GM21619 (cell line): Measurements from ENCODE around the gene PDS5A.
"Not testable (repeated sequence)": the region's sequence is repeated elsewhere in the genome, so short reads cannot be mapped to it uniquely, and the experiment has no call there.

Source experiments
- ATAC-seq: cut with Tn5 transposase; IDR thresholded peaks from one replicate; pipeline ENCODE4 v1.9.1; 2021; ENCODE audit not compliant: unreplicated experiment

PDS5A gene, protein sequence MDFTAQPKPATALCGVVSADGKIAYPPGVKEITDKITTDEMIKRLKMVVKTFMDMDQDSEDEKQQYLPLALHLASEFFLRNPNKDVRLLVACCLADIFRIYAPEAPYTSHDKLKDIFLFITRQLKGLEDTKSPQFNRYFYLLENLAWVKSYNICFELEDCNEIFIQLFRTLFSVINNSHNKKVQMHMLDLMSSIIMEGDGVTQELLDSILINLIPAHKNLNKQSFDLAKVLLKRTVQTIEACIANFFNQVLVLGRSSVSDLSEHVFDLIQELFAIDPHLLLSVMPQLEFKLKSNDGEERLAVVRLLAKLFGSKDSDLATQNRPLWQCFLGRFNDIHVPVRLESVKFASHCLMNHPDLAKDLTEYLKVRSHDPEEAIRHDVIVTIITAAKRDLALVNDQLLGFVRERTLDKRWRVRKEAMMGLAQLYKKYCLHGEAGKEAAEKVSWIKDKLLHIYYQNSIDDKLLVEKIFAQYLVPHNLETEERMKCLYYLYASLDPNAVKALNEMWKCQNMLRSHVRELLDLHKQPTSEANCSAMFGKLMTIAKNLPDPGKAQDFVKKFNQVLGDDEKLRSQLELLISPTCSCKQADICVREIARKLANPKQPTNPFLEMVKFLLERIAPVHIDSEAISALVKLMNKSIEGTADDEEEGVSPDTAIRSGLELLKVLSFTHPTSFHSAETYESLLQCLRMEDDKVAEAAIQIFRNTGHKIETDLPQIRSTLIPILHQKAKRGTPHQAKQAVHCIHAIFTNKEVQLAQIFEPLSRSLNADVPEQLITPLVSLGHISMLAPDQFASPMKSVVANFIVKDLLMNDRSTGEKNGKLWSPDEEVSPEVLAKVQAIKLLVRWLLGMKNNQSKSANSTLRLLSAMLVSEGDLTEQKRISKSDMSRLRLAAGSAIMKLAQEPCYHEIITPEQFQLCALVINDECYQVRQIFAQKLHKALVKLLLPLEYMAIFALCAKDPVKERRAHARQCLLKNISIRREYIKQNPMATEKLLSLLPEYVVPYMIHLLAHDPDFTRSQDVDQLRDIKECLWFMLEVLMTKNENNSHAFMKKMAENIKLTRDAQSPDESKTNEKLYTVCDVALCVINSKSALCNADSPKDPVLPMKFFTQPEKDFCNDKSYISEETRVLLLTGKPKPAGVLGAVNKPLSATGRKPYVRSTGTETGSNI (N-terminal part only)

GRCh38 chr4:39977489-39978377 lies at the start of gene PDS5A:
PDS5A (minus strand) TSS chr4:39977911; CDS start chr4:39976577, 1,334 bp downstream.
- ATAC-seq: peak; percentile 71

DNA sequence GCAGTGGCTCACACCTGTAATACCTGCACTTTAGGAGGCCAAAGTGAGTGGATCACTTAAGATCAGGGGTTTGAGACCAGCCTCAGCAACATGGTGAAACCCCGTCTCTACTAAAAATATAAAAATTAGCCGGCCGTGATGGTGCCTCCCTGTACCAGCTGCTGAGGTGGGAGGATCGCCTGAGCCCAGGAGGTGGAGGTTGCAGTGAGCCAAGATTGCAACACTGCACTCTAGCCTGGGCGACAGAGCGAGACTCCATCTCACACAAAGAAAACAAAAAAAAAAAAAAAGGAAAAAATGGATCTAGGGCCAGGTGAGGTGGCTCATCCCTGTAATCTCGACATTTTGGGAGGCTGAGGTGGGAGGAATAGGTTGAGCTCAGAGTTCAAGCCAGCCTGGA lies 46.3 kb upstream of the PDS5A start:
- ATAC-seq: not testable (repeated sequence)

DNA sequence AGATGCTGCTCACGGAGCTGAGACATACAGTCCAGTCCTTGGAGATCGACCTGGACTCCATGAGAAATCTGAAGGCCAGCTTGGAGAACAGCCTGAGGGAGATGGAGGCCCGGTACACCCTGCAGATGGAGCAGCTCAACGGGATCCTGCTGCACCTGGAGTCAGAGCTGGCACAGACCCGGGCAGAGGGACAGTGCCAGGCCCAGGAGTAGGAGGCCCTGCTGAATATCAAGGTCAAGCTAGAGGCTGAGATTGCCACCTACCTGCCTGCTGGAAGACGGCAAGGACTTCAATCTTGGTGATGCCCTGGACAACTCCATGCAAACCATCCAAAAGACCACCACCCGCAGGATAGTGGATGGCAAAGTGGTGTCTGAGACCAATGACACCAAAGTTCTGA lies 43.4 kb upstream of the PDS5A start:
- not testable (repeated sequence) for ATAC-seq

GRCh38 chr4:40020221-40020620 lies 42.5 kb upstream of the PDS5A start:
- ATAC-seq: no peak

- ATAC-seq: no peak
These were observed 38.3 kb upstream of the PDS5A start for GRCh38 chr4:40016007-40016406.

DNA sequence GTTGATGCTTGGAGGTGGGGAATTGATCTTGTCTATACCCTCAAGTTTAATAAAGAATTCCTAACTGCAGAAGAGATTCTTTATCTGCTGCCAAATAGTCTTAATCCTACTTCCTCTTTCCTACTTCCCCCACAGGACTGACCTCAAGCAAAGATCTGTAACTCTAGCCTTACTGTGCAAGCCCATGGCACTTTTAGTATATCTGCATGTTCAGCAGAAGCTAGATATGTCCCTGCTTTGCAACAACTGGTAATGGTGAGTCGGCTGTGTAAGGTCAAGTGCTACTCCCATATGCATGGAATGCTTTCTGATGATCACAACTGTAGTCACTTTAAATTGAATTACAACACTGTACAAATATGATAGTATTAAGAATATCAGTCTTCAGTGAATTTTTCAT lies 26.3 kb upstream of the PDS5A start:
- no peak for ATAC-seq

GRCh38 chr4:40000711-40001110 lies 23.0 kb upstream of the PDS5A start:
- ATAC-seq: no peak

DNA sequence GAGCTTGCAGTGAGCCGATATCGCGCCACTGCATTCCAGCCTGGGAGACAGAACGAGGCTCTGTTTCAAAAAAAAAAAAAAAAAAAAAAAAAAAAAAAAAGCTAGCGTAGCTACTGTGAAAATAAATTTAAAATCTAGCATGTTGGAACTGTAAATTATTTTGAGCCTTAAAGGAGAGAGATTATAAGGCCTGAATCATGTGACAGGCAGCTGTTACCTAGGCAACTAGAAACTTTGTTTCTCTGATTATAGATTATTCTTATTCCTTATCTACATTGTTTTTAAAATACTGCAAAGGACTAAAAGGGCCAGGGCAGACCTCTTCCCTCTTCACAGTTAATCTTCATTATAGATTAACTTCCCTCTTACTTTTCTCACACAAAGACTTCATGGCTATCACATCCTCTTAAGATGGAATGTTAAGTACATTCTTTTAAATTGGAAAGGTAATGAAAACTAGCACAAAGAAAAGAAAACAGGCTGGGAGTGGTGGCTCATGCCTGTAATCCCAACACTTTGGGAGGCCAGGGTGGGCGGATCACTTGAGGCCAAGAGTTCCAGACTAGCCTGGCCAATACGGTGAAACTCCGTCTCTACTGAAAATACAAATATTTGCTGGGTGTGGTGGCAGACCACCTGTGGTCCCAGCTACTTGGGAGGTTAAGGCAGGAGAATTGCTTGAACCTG lies 21.1 kb upstream of the PDS5A start:
- ATAC-seq: no peak

DNA sequence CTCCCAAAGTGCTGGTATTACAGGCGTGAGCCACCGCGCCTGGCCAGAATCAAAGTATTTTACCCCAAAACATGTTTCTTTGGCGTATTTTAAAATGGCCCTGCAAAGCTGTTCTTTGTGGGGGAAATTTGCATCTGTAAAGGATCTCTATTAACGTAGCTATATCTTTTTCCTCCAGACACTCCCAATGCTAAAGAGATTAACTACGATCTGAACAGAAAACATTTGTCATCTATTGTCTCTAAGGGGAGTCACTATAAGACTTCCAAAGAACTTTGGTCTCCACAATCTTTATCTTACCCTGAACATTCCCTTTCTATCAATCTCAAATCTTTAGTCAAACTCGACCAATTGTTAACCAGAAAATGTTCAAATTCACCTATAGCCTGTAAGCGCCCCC lies 19.1 kb upstream of the PDS5A start:
- ATAC-seq: no peak

GRCh38 chr4:39994406-39994805 lies 16.7 kb upstream of the PDS5A start:
- ATAC-seq: no peak

DNA sequence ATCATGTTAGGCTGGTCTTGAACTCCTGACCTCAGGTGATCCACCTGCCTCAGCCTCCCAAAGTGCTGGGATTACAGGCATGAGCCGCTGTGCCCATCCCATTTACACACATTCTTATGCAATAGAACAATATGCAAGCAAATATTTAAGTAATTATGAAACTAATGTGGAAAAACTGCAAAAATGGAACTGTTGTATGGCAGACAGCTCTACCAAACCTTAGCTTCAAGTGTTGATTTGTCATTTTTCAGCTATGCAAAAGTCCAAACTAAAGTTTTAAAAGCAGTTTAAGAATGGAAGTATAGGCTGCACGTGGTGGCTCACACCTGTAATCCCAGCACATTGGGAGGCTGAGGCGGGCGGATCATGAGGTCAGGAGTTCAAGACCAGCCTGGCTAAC lies 11.7 kb upstream of the PDS5A start:
- not testable (repeated sequence) for ATAC-seq

- ATAC-seq: no peak
These were observed 9.8 kb upstream of the PDS5A start for GRCh38 chr4:39987485-39987884.

GRCh38 chr4:39978904-39979303 lies 1.2 kb upstream of the PDS5A start:
- no peak for ATAC-seq

DNA sequence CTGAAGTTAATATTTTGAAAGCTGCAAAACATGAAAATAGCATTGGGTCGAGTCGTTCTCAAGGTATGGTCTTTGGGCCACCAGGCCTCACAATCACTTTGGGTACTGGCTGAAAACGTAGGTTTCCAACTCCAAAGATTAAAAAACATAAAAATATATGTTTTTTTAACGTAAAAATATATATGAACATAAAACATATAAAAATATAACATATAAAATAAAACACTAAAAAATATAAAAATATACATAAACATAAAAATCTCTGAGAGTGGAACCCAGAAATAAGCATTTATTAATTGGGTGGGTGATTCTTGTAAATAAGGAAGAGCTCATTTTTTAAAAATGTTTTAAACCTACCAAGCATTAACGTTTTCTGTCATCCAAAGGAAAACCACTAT lies 666 bp upstream of the PDS5A start:
- ATAC-seq: no peak

GRCh38 chr4:39976945-39977488 lies 694 bp downstream of the PDS5A start:
- peak; percentile 19 for ATAC-seq

DNA sequence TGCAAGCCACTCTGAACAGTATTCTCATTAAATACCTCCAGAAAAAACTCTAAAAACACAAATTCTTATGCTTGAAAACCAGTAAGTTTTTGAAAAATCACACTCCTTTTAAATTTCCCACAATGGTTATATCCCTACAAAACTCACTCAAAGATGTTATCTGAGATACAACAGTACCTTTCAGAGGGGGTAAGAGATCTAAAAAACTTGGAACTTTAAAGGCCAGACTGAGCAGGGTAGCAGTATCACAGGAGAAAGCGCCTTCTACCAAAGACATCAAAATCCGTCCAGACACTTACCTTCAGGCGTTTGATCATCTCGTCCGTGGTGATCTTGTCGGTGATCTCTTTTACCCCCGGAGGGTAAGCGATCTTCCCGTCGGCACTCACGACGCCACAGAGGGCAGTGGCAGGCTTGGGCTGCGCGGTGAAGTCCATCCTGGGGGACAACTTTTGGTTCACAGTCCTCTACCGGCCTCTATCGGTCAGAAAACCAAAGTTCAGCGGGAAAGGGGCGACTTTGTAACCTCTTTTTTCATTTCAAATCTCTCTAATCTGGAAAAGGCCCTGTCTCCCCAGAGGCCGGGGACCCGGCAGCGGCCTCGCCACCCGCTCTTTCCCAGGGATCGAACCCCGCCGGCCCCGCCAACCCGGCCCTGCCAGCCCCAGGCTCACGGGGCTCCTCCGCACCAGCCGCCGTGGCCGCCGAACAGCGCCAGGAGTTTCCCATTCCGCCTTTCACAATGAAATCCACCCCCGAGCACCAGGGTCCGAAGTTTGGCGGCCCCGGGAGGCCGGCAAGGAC lies 1.4 kb downstream of the PDS5A start:
- peak; percentile 33 for ATAC-seq

DNA sequence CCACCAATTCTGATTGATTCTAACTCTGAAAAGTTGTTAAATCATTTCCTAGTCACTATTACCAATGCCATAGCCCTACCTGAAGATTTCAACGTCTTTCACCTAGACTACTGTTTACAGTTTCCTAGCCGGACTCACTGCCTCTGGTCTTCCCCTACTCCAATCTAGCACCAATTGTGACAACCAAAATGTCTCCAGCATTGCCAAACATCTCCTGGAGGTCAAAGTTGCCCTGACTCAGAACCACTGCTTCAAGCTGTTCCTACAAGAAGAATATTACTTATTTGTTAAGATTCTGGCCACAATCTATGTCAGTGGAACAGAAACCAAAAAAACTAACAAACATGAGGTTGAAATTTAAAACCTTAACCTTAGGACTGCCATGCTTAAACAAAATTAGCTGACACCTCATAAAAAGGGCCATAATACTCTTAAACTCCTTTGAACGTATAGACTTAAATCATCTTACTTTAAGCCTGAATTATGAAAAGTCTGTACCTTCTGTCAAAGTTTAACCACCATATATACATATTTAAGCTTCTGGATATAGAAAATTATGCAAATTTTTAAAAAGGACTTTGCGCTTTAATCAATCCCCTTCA lies 2.1 kb downstream of the PDS5A start:
- ATAC-seq: no peak

DNA sequence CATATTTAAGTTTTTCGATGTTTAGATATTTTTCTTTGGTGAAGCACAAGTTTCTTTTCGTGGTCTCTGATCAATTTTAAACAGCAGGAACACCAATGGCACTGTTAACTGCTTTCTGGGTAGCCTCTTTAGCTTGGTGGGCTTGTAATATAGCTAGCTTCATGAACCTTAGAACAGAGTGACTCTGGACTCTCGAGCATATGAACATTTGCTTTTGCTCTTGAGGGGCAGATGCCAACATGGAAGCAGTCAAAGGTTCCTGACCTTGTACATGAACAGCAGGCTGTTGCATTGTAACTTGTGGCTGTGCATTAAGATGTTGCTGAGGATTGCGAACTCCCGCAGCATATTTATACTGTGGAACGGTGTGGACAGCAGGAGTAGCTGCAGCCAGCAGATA lies 4.7 kb downstream of the PDS5A start:
- ATAC-seq: not testable (repeated sequence)
